Colonic mucosa (tissue), 4 donors: ENCODE measurements around the gene ZNF827. TPM values are rescaled to one million over a fixed set of nuclear protein-coding genes. Genes with fewer than 3 reads are reported as not detected.

Source experiments
- DNase-seq: peaks from one replicate; pipeline ENCODE4 v3.0.0-alpha.2; 2020
- H3K27ac ChIP-seq: fragments of 200-600 bp; one replicate; pipeline ENCODE4 v1.8.0; 2021
- H3K27me3 ChIP-seq: fragments of 200-600 bp; one replicate; pipeline ENCODE4 v1.8.0; 2021
- H3K36me3 ChIP-seq: fragments of 200-600 bp; one replicate; pipeline ENCODE4 v1.8.0; 2021
- H3K4me1 ChIP-seq: fragments of 200-600 bp; one replicate; pipeline ENCODE4 v1.8.0; 2021; ENCODE audit warnings: mild to moderate bottlenecking
- H3K4me3 ChIP-seq: fragments of 200-600 bp; one replicate; pipeline ENCODE4 v1.8.0; 2021
- H3K9ac ChIP-seq, 2 donors: one replicate each; pipeline ENCODE4 v1.7.0; 2013; ENCODE audit warnings: control low read depth in 2 of 2, low read depth in 2 of 2, low read length in 2 of 2
- H3K9me3 ChIP-seq: fragments of 200-600 bp; one replicate; pipeline ENCODE4 v1.8.0; 2021
- intact Hi-C: fragments of 100-400 bp; cut with DNase I; formaldehyde crosslinking; loops from one replicate; pipeline ENCODE4 v1.14.1; 2022
- total RNA-seq, 2 donors: library from RNA; stranded (reverse); fragmentation: NEBNext Ultra II Directional in 1 of 2; extraction: Animal tissue kit (Norgen Biotek cat#: 25700) in 1 of 2; gene quantifications; one replicate each; pipeline ENCODE4 v1.2.1, GENCODE V29; 2021
- TF ChIP-seq, protein P1 (sequence below): fragments of 200-600 bp; IDR thresholded peaks from one replicate; pipeline ENCODE4 v1.8.0; 2022; ENCODE audit warnings: antibody characterized with exemption, mild to moderate bottlenecking
- donor health status: healthy.
- donor health status: DM: no; HTN: no; CAD: no.
- donor health status: DM: no; HTN: no; CAD: no.

The ZNF827 gene
- total RNA-seq, 2 donors from 2014 or later: 17.9 to 19.7 TPM

DNA sequence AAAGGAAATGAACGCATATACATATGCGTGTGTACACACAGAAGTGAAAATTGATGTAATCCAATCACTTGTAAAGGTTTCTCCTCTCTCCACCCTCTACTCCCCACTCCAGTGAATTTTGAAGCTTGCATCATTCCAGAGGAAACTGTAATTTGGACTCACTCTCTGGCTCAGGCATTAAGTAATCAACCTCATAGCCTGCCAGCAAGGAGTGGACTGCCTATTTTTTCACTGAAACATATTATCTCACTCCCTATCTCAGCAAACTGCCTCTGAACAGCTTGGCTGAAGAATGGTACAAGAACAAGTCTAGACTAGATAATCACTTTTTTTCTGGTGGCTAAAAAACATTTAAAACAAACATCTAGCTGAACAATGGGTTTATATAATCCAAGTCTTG lies 134.5 kb downstream of the ZNF827 start:
- Histone ChIP-seq H3K4me1 (no peaks in the 10 kb centered on the region), H3K4me3 (no peak overlapping the region), H3K9me3 (no peaks in the 10 kb centered on the region), H3K9ac (no peak overlapping the region), H3K27me3 (no peaks in the 10 kb centered on the region), H3K27ac (no peak overlapping the region), H3K36me3 (no peaks in the 10 kb centered on the region)
- no peak for DNase-seq
- TF ChIP-seq, protein P1, sequence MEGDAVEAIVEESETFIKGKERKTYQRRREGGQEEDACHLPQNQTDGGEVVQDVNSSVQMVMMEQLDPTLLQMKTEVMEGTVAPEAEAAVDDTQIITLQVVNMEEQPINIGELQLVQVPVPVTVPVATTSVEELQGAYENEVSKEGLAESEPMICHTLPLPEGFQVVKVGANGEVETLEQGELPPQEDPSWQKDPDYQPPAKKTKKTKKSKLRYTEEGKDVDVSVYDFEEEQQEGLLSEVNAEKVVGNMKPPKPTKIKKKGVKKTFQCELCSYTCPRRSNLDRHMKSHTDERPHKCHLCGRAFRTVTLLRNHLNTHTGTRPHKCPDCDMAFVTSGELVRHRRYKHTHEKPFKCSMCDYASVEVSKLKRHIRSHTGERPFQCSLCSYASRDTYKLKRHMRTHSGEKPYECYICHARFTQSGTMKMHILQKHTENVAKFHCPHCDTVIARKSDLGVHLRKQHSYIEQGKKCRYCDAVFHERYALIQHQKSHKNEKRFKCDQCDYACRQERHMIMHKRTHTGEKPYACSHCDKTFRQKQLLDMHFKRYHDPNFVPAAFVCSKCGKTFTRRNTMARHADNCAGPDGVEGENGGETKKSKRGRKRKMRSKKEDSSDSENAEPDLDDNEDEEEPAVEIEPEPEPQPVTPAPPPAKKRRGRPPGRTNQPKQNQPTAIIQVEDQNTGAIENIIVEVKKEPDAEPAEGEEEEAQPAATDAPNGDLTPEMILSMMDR: no peak
- intact Hi-C loops: no loop called here

GRCh38 chr4:145799223-145799622 lies 139.4 kb downstream of the ZNF827 start:
- no peaks in the 10 kb centered on the region for H3K27me3 ChIP-seq
- TF ChIP-seq, protein P1: no peak
- no peaks in the 10 kb centered on the region for H3K4me1 ChIP-seq
- no peak for DNase-seq
- no peak overlapping the region for H3K4me3 ChIP-seq
- no peak overlapping the region for H3K27ac ChIP-seq
- no peak overlapping the region for H3K9ac ChIP-seq
- no peaks in the 10 kb centered on the region for H3K36me3 ChIP-seq
- H3K9me3 ChIP-seq: no peaks in the 10 kb centered on the region
- intact Hi-C loops: no loop called here

DNA sequence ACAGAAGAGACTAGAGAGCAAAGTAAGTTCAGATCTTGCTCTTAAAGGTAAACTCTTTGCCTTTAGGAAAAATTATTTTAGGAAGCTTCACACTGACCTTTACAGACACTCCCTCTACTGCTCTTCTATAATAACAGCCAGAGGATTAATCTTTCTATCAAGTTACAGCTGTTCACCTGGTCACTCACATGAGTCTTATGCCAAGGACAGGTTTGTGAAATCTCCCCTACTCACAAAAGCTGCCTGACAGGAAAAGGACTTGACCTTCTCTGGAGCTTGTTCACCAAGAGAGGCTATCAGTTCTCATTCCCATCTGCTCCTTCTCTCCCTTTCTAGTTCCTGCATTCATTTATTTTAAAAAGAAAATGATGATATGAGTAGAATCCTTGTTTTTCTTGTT lies 141.3 kb downstream of the ZNF827 start:
- no peaks in the 10 kb centered on the region for H3K27me3 ChIP-seq
- no peaks in the 10 kb centered on the region for H3K36me3 ChIP-seq
- H3K4me1 ChIP-seq: no peaks in the 10 kb centered on the region
- intact Hi-C loops: no loop called here
- H3K9ac ChIP-seq: no peak overlapping the region
- TF ChIP-seq, protein P1: no peak
- H3K9me3 ChIP-seq: no peaks in the 10 kb centered on the region
- H3K27ac ChIP-seq: no peak overlapping the region
- no peak overlapping the region for H3K4me3 ChIP-seq
- no peak for DNase-seq

DNA sequence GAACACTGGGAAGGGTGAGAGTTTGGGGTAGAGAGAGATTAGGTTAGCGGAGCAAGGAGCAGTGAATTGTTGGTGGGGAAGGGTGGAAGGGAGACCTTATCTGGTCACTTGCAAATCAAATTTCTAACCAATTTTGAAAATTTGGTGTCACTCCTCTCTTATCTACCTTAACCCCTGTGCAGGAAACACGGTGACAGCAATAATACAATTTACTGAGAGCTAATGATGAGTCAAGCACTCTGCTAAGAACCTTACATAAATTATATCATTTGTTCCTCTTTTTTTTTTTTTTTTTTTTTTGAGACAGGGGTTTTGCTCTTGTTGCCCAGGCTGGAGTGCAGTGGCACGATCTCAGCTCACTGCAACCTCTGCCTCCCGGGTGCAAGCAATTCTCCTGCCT lies 142.3 kb downstream of the ZNF827 start:
- Histone ChIP-seq H3K9me3 (no peaks in the 10 kb centered on the region), H3K27me3 (no peaks in the 10 kb centered on the region), H3K36me3 (no peaks in the 10 kb centered on the region), H3K9ac (no peak overlapping the region), H3K4me3 (no peak overlapping the region), H3K4me1 (no peaks in the 10 kb centered on the region), H3K27ac (no peak overlapping the region)
- TF ChIP-seq, protein P1: no peak
- intact Hi-C loops: no loop called here
- no peak for DNase-seq

- Histone ChIP-seq H3K4me3 (no peak overlapping the region), H3K27me3 (no peaks in the 10 kb centered on the region), H3K9me3 (no peaks in the 10 kb centered on the region), H3K36me3 (no peaks in the 10 kb centered on the region), H3K4me1 (no peaks in the 10 kb centered on the region), H3K27ac (no peak overlapping the region), H3K9ac (no peak overlapping the region)
- no peak for DNase-seq
- TF ChIP-seq, protein P1: no peak
- intact Hi-C loops: no loop called here
Observed at GRCh38 chr4:145795521-145795920, 143.1 kb downstream of the ZNF827 start.

- TF ChIP-seq, protein P1: no peak
- intact Hi-C loops: no loop called here
- H3K9ac ChIP-seq: no peak overlapping the region
Observed at GRCh38 chr4:145792429-145792828, 146.2 kb downstream of the ZNF827 start.

More at GRCh38 chr4:145792429-145792828, 146.2 kb downstream of the ZNF827 start:
- H3K4me3 ChIP-seq: no peak overlapping the region
- H3K27ac ChIP-seq: no peak overlapping the region
- H3K4me1 ChIP-seq: no peaks in the 10 kb centered on the region
- H3K36me3 ChIP-seq: no peaks in the 10 kb centered on the region
- H3K9me3 ChIP-seq: no peaks in the 10 kb centered on the region
- DNase-seq: no peak
- H3K27me3 ChIP-seq: no peaks in the 10 kb centered on the region
